GM23338 (cell line): ENCODE measurements around the gene TTC6. TPM values are rescaled to one million over a fixed set of nuclear protein-coding genes. Genes with fewer than 3 reads are reported as not detected.

Source experiments
- ATAC-seq: fragments of 200-7000 bp; cut with Tn5 transposase; 3 replicates; pipeline ENCODE4 v1.9.1; 2020
- DNase-seq: peaks from one replicate; pipeline ENCODE4 v3.0.0-alpha.2; 2015; ENCODE audit warnings: low spot score
- H2AFZ ChIP-seq: fragments of 200-600 bp; sonication (generic); 2 replicates; pipeline ENCODE4 v1.8.0; 2016; ENCODE audit warnings: antibody characterized with exemption, mild to moderate bottlenecking, moderate library complexity
- H3F3A ChIP-seq: fragments of 200-600 bp; sonication (generic); replicated peaks from 2 replicates; pipeline ENCODE4 v1.8.0; 2017; ENCODE audit warnings: antibody characterized with exemption, mixed run types, low read depth
- H3K27ac ChIP-seq: fragments of 200-600 bp; sonication (generic); 2 replicates; pipeline ENCODE4 v1.6.1; 2016; ENCODE audit warnings: low read depth
- H3K27me3 ChIP-seq: fragments of 200-600 bp; sonication (generic); 2 replicates; pipeline ENCODE4 v1.8.0; 2016; ENCODE audit warnings: mild to moderate bottlenecking, mixed run types, moderate library complexity; ENCODE audit not compliant: insufficient read depth
- H3K36me3 ChIP-seq: fragments of 200-600 bp; sonication (generic); 2 replicates; pipeline ENCODE4 v1.8.0; 2016; ENCODE audit warnings: mild to moderate bottlenecking; ENCODE audit not compliant: insufficient read depth
- H3K4me1 ChIP-seq: fragments of 200-600 bp; sonication (generic); 2 replicates; pipeline ENCODE4 v1.8.0; 2016; ENCODE audit warnings: mild to moderate bottlenecking, moderate library complexity; ENCODE audit not compliant: insufficient read depth
- H3K4me2 ChIP-seq: fragments of 200-600 bp; sonication (generic); 2 replicates; pipeline ENCODE4 v1.7.1; 2017; ENCODE audit warnings: mixed run types
- H3K4me3 ChIP-seq: fragments of 200-600 bp; sonication (generic); 2 replicates; pipeline ENCODE4 v1.6.1; 2016; ENCODE audit warnings: mixed run types
- H3K79me2 ChIP-seq: fragments of 200-600 bp; sonication (generic); replicated peaks from 2 replicates; pipeline ENCODE4 v1.8.0; 2017; ENCODE audit warnings: mild to moderate bottlenecking; ENCODE audit not compliant: insufficient read depth
- H3K9me2 ChIP-seq: fragments of 200-600 bp; sonication (generic); 2 replicates; pipeline ENCODE4 v1.8.0; 2017; ENCODE audit not compliant: insufficient read depth
- H4K20me1 ChIP-seq: fragments of 200-600 bp; sonication (generic); replicated peaks from 2 replicates; pipeline ENCODE4 v1.8.0; 2017; ENCODE audit warnings: mild to moderate bottlenecking; ENCODE audit not compliant: insufficient read depth
- H3K27ac Mint-ChIP-seq: 2 replicates; pipeline ENCODE4 v1.8.0; 2020; ENCODE audit warnings: inconsistent platforms, mild to moderate bottlenecking, moderate library complexity, mixed read lengths
- H3K27me3 Mint-ChIP-seq: 3 replicates; pipeline ENCODE4 v1.8.0; 2022; ENCODE audit warnings: low read depth, mild to moderate bottlenecking, moderate library complexity, mixed read lengths, inconsistent platforms; ENCODE audit not compliant: insufficient read depth, poor library complexity
- H3K36me3 Mint-ChIP-seq: 3 replicates; pipeline ENCODE4 v1.8.0; 2021; ENCODE audit warnings: low read depth, mild to moderate bottlenecking, inconsistent platforms, moderate library complexity, mixed read lengths
- H3K4me1 Mint-ChIP-seq: 3 replicates; pipeline ENCODE4 v1.8.0; 2020; ENCODE audit warnings: mild to moderate bottlenecking, inconsistent platforms, mixed read lengths
- H3K4me3 Mint-ChIP-seq: 3 replicates; pipeline ENCODE4 v1.8.0; 2021; ENCODE audit warnings: moderate library complexity, mild to moderate bottlenecking, inconsistent platforms, mixed read lengths
- H3K9me3 Mint-ChIP-seq: 3 replicates; pipeline ENCODE4 v1.8.0; 2020; ENCODE audit warnings: moderate library complexity, mild to moderate bottlenecking, inconsistent platforms, mixed read lengths
- CREB1 ChIP-seq: fragments of 250-450 bp; sonication (Bioruptor Pico); IDR thresholded peaks from 2 replicates; pipeline ENCODE4 v1.5.0; 2020; ENCODE audit warnings: low read depth, mild to moderate bottlenecking, moderate library complexity
- CTCF ChIP-seq, 2 experiments: fragments of 200-600 bp in 1 of 2; sonication (generic) in 1 of 2; conservative IDR thresholded peaks; 2 replicates each; pipeline versions ENCODE4 v1.5.1 to v1.6.1; 2016 to 2017; ENCODE audit warnings: antibody characterized with exemption in 2 of 2, low read depth in 2 of 2, mild to moderate bottlenecking in 2 of 2, moderate library complexity in 1 of 2
- ETS1 ChIP-seq: IDR thresholded peaks from 2 replicates; pipeline ENCODE4 v1.6.1; 2016; ENCODE audit warnings: antibody characterized with exemption
- EZH2 ChIP-seq: fragments of 200-600 bp; sonication (generic); IDR thresholded peaks from one replicate; pipeline ENCODE4 v1.8.0; 2017; ENCODE audit warnings: antibody characterized with exemption, mild to moderate bottlenecking, low read depth; ENCODE audit not compliant: unreplicated experiment
- EZH2phosphoT487 ChIP-seq: fragments of 200-600 bp; sonication (generic); IDR thresholded peaks from one replicate; pipeline ENCODE4 v1.8.1; 2018; ENCODE audit warnings: antibody characterized with exemption; ENCODE audit not compliant: unreplicated experiment
- JUNB ChIP-seq: IDR thresholded peaks from one replicate; pipeline ENCODE4 v1.6.1; 2016; ENCODE audit warnings: antibody characterized with exemption; ENCODE audit not compliant: unreplicated experiment
- NANOG ChIP-seq: IDR thresholded peaks from 2 replicates; pipeline ENCODE4 v1.6.1; 2016; ENCODE audit warnings: antibody characterized with exemption, borderline replicate concordance
- POLR2AphosphoS5 ChIP-seq: IDR thresholded peaks from 2 replicates; pipeline ENCODE4 v1.6.1; 2016; ENCODE audit warnings: antibody characterized with exemption, low read depth
- STAT1 ChIP-seq: IDR thresholded peaks from one replicate; pipeline ENCODE4 v1.6.1; 2016; ENCODE audit warnings: antibody characterized with exemption; ENCODE audit not compliant: unreplicated experiment
- ZNF114 ChIP-seq: fragments of 250-450 bp; sonication (Bioruptor Pico); IDR thresholded peaks from 2 replicates; pipeline ENCODE4 v1.5.0; 2020; ENCODE audit warnings: mild to moderate bottlenecking, moderate library complexity
- ZNF331 ChIP-seq: fragments of 250-450 bp; sonication (Bioruptor Pico); IDR thresholded peaks from 2 replicates; pipeline ENCODE4 v1.5.0; 2020; ENCODE audit warnings: low read depth, mild to moderate bottlenecking, moderate library complexity
- polyA plus RNA-seq: library from polyadenylated mRNA; unstranded; fragments of >200 nt; fragmentation: Nextera tagmentation; extraction: Ambion mirVana; gene quantifications from 2 replicates; pipeline ENCODE4 v1.2.1, GENCODE V29; 2016
- total RNA-seq: library from RNA; depleted of rRNA; stranded (reverse); fragments of >200 nt; shearing (Covaris generic); gene quantifications from 2 replicates; pipeline ENCODE4 v1.2.3, GENCODE V29; 2014
- TF ChIP-seq, protein P1 (sequence below): IDR thresholded peaks from one replicate; pipeline ENCODE4 v1.6.1; 2018; ENCODE audit warnings: antibody characterized with exemption; ENCODE audit not compliant: unreplicated experiment
- TF ChIP-seq, protein P2 (sequence below): fragments of 250-450 bp; sonication (Bioruptor Pico); IDR thresholded peaks from 2 replicates; pipeline ENCODE4 v1.5.0; 2020; ENCODE audit warnings: mild to moderate bottlenecking, moderate library complexity

The TTC6 gene
- total and polyA plus RNA-seq, 2 experiments from 2014 or later: 0.31 TPM; not detected in 1

DNA sequence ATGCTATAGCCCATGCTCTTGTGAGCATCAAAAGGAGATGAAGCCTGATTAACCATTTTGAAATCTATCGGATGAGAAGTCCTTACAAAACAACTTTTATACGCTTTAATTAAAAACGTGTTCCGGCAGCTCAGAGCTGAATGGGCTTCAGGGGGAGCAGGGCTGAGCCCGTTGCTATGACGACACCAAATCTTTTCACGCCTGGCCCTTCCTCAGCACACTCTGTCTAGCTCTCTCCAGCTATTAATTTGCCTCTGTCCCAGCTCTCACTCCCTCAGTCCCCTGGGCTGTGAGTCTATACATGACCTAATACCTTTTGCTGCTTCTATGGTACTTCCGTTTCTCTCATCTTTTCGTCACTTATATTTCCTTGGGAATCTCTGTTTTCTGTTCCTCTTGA, 16.2 kb upstream of the TTC6 start:
- H3K4me2 ChIP-seq: no peak overlapping the region
- Mint-ChIP-seq H3K4me3 (no peak overlapping the region), H3K27me3 (peaks cover 47% of the 10 kb centered on the region), H3K27ac (no peak overlapping the region), H3K4me1 (peaks cover 6% of the 10 kb centered on the region; the same call in 2 of the 3 replicates), H3K36me3 (no peaks in the 10 kb centered on the region), H3K9me3 (no peaks in the 10 kb centered on the region)
- H3K4me3 ChIP-seq: no peak overlapping the region
- H3F3A ChIP-seq: no peaks in the 10 kb centered on the region
- DNase-seq: peak; percentile 45
- peaks cover 93% of the 10 kb centered on the region for H3K27me3 ChIP-seq
- H3K36me3 ChIP-seq: no peaks in the 10 kb centered on the region
- no peak overlapping the region for H2AFZ ChIP-seq
- ATAC-seq: no peak
- peaks cover 7% of the 10 kb centered on the region; the same call in 1 of the 2 replicates for H4K20me1 ChIP-seq
- H3K9me2 ChIP-seq: no peaks in the 10 kb centered on the region
- peaks cover 13% of the 10 kb centered on the region for H3K4me1 ChIP-seq
- no peak overlapping the region for H3K27ac ChIP-seq
- no peaks in the 10 kb centered on the region for H3K79me2 ChIP-seq
- TF ChIP-seq STAT1: no peak
- TF ChIP-seq EZH2phosphoT487: no peak
- no peak for TF ChIP-seq JUNB
- TF ChIP-seq ETS1: no peak
- no peak for TF ChIP-seq EZH2
- TF ChIP-seq POLR2AphosphoS5: no peak
- TF ChIP-seq ZNF114 (CRISPR knock-in tag): no peak
- TF ChIP-seq, protein P1, sequence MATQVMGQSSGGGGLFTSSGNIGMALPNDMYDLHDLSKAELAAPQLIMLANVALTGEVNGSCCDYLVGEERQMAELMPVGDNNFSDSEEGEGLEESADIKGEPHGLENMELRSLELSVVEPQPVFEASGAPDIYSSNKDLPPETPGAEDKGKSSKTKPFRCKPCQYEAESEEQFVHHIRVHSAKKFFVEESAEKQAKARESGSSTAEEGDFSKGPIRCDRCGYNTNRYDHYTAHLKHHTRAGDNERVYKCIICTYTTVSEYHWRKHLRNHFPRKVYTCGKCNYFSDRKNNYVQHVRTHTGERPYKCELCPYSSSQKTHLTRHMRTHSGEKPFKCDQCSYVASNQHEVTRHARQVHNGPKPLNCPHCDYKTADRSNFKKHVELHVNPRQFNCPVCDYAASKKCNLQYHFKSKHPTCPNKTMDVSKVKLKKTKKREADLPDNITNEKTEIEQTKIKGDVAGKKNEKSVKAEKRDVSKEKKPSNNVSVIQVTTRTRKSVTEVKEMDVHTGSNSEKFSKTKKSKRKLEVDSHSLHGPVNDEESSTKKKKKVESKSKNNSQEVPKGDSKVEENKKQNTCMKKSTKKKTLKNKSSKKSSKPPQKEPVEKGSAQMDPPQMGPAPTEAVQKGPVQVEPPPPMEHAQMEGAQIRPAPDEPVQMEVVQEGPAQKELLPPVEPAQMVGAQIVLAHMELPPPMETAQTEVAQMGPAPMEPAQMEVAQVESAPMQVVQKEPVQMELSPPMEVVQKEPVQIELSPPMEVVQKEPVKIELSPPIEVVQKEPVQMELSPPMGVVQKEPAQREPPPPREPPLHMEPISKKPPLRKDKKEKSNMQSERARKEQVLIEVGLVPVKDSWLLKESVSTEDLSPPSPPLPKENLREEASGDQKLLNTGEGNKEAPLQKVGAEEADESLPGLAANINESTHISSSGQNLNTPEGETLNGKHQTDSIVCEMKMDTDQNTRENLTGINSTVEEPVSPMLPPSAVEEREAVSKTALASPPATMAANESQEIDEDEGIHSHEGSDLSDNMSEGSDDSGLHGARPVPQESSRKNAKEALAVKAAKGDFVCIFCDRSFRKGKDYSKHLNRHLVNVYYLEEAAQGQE: no peak
- TF ChIP-seq NANOG: no peak
- TF ChIP-seq, protein P2, sequence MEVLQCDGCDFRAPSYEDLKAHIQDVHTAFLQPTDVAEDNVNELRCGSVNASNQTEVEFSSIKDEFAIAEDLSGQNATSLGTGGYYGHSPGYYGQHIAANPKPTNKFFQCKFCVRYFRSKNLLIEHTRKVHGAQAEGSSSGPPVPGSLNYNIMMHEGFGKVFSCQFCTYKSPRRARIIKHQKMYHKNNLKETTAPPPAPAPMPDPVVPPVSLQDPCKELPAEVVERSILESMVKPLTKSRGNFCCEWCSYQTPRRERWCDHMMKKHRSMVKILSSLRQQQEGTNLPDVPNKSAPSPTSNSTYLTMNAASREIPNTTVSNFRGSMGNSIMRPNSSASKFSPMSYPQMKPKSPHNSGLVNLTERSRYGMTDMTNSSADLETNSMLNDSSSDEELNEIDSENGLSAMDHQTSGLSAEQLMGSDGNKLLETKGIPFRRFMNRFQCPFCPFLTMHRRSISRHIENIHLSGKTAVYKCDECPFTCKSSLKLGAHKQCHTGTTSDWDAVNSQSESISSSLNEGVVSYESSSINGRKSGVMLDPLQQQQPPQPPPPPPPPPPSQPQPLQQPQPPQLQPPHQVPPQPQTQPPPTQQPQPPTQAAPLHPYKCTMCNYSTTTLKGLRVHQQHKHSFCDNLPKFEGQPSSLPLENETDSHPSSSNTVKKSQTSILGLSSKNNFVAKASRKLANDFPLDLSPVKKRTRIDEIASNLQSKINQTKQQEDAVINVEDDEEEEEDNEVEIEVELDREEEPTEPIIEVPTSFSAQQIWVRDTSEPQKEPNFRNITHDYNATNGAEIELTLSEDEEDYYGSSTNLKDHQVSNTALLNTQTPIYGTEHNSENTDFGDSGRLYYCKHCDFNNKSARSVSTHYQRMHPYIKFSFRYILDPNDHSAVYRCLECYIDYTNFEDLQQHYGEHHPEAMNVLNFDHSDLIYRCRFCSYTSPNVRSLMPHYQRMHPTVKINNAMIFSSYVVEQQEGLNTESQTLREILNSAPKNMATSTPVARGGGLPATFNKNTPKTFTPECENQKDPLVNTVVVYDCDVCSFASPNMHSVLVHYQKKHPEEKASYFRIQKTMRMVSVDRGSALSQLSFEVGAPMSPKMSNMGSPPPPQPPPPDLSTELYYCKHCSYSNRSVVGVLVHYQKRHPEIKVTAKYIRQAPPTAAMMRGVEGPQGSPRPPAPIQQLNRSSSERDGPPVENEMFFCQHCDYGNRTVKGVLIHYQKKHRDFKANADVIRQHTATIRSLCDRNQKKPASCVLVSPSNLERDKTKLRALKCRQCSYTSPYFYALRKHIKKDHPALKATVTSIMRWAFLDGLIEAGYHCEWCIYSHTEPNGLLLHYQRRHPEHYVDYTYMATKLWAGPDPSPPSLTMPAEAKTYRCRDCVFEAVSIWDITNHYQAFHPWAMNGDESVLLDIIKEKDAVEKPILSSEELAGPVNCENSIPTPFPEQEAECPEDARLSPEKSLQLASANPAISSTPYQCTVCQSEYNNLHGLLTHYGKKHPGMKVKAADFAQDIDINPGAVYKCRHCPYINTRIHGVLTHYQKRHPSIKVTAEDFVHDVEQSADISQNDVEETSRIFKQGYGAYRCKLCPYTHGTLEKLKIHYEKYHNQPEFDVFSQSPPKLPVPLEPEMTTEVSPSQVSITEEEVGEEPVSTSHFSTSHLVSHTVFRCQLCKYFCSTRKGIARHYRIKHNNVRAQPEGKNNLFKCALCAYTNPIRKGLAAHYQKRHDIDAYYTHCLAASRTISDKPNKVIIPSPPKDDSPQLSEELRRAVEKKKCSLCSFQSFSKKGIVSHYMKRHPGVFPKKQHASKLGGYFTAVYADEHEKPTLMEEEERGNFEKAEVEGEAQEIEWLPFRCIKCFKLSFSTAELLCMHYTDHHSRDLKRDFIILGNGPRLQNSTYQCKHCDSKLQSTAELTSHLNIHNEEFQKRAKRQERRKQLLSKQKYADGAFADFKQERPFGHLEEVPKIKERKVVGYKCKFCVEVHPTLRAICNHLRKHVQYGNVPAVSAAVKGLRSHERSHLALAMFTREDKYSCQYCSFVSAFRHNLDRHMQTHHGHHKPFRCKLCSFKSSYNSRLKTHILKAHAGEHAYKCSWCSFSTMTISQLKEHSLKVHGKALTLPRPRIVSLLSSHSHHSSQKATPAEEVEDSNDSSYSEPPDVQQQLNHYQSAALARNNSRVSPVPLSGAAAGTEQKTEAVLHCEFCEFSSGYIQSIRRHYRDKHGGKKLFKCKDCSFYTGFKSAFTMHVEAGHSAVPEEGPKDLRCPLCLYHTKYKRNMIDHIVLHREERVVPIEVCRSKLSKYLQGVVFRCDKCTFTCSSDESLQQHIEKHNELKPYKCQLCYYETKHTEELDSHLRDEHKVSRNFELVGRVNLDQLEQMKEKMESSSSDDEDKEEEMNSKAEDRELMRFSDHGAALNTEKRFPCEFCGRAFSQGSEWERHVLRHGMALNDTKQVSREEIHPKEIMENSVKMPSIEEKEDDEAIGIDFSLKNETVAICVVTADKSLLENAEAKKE (CRISPR knock-in tag): no peak
- no peak for TF ChIP-seq ZNF331
- TF ChIP-seq CTCF (conservative IDR thresholded peaks at IDR 0.05; ENCODE audit: low read depth in 2 of 2): no peak
- no peak for TF ChIP-seq CREB1 (CRISPR knock-in tag)
